Breast epithelium (tissue), 3 donors: ENCODE results near the gene TNFRSF17.

ENCODE experiments used
- POLR2A ChIP-seq: fragments of 450-650 bp; IDR thresholded peaks from one replicate; pipeline ENCODE4 v1.6.1; 2016; ENCODE audit warnings: antibody characterized with exemption, mild to moderate bottlenecking, moderate library complexity
- TF ChIP-seq, protein P1 (sequence below), 3 donors: fragments of 450-650 bp; IDR thresholded peaks; one replicate each; pipeline ENCODE4 v1.5.1; 2016 to 2017; ENCODE audit warnings: antibody characterized with exemption in 3 of 3, mild to moderate bottlenecking in 3 of 3, moderate library complexity in 3 of 3

DNA sequence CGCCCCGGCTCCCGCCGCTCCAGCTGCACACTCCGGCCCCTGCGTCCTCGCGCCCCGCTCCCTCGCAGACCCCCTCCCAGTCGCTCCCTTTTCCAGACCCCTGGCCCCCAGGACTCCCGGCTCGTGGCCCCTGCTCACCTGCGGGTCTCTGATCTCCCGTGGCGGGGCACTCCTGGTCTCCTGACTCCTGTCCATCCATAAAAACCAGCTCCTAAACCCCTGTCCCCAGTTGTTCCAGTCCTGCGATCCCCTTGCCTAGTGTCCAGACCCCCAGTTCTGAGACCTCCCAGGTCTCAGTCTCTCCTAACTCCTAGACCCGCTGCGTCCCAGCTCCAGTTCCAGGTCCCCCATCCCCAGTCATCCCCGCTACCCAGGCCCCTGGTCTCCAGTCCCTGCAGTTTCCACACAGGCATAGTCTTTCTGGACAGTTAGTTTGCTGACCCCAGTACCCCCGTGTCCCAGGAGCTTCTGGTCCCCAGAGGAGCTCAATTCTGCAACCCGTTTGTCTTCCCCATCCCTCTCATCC lies 11.9 kb downstream of the TNFRSF17 start:
- TF ChIP-seq, protein P1, sequence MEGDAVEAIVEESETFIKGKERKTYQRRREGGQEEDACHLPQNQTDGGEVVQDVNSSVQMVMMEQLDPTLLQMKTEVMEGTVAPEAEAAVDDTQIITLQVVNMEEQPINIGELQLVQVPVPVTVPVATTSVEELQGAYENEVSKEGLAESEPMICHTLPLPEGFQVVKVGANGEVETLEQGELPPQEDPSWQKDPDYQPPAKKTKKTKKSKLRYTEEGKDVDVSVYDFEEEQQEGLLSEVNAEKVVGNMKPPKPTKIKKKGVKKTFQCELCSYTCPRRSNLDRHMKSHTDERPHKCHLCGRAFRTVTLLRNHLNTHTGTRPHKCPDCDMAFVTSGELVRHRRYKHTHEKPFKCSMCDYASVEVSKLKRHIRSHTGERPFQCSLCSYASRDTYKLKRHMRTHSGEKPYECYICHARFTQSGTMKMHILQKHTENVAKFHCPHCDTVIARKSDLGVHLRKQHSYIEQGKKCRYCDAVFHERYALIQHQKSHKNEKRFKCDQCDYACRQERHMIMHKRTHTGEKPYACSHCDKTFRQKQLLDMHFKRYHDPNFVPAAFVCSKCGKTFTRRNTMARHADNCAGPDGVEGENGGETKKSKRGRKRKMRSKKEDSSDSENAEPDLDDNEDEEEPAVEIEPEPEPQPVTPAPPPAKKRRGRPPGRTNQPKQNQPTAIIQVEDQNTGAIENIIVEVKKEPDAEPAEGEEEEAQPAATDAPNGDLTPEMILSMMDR (IDR thresholded peaks at IDR 0.05): no peak
- no peak for TF ChIP-seq POLR2A
